Measurements from ENCODE around the gene SLC17A3. TPM values are rescaled to one million over a fixed set of nuclear protein-coding genes. Genes with fewer than 3 reads are reported as not detected.

SLC17A3 gene
- total RNA-seq, 1 donor from 2014 or later = not detected

DNA sequence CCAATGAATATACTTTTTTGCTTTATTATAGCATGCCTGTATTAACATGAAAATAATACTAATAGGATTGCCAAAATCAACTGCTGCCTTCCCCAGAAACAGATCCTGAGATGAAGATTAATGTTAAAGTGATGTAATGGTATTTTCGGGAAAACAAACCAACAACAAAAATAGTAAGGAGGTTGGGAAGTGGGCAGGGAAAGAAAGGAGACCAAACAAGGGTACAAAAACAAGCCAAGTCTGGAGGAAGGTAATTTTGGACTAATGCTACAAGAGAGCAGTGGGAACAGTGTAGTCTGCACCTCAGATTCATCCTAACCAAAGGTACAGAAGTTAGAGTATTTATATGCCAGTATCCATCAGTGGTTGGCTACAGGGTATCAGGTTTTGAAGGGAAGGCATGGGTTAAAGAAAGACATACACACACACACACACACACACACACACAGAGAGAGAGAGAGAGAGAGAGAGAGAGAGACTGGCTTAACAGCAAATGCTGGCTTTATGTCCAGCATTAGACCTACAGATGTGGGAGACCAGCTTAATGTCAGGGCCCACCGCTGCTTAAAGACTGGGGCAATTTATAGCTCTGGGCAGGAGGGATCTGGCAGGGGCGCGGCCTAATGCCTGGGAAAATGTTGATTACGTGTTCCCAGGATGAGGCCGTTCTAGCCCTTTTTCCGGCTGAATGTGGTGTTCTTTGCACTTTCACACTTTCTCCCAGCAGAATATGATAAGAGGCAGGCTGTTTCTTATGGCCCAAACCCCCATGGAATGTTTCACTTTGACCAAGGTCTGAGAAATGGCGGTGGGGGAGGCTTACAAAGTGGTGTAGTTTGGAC lies 38.4 kb downstream of the SLC17A3 start:
- DNase-seq (ENCODE audit: low spot score) = no peak

DNA sequence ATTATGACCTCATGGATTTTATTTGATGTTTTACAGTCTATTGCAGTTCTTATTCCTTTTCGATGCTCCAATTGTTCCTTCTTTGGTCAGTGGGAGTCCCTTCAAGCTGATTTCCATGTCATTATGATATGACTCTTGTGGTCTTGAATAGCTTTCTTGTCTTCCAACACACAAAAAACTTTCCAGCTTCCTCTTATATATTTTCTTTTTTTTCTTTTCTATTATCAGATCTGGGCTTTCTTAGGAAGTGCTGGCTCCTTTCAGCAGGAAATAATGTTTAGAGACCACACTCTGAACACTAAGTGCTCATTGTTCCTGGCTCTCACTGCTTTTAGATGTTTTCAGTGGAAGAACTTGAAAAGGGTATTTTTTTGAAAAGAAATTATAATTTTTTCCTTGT lies 39.1 kb downstream of the SLC17A3 start:
- no peak for DNase-seq (ENCODE audit: low spot score)

- no peak for DNase-seq (ENCODE audit: low spot score)
Observed at GRCh38 chr6:25833136-25833535, 40.9 kb downstream of the SLC17A3 start.

DNA sequence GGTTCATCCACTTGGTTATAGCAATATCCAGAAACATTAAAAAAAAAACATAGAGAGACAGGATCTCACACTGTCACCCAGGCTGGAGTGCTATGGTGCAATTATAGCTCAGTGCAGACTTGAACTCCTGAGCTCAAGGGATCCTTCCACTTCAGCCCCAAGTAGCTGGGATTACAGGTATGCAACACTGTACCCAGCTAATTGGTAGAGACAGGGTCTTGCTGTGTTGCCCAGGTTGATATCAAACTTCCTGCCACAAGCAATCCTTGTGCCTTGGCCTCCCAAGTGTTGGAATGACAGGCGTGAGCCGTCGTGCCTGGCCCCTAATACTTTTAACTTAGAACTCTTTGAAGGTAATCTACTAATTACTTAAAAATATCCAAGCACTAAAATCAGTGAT lies 41.4 kb downstream of the SLC17A3 start:
- no peak for DNase-seq (ENCODE audit: low spot score)

GRCh38 chr6:25832307-25832662 lies 41.8 kb downstream of the SLC17A3 start:
- DNase-seq (ENCODE audit: low spot score) = no peak

GRCh38 chr6:25831532-25832306 lies 42.3 kb downstream of the SLC17A3 start, which contains the start of gene SLC17A1:
Gene SLC17A1, minus strand, starts transcription at chr6:25832052. Its CDS starts 1,495 bp downstream, at chr6:25830557.
- DNase-seq (ENCODE audit: low spot score) = no peak

DNA sequence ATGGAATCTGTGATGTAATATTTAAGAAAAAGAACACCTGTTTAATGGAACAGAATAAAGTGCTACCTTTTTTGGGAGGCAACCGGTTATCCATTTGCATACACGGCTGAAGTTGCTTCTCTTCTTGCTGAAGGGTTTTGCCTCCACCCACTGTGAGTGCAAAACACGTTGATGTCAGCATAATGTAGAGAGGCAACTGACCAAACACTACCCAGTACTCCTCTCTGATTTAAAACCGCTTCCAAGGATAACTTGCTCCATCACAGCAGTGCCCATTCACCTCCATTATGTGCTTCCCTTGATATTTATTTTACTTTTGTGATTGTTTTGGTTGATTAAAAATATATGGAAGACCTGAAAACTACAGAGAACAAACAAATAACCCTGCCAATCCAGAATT lies 43.6 kb downstream of the SLC17A3 start:
- DNase-seq (ENCODE audit: low spot score) = no peak

- no peak for DNase-seq (ENCODE audit: low spot score)
Observed at GRCh38 chr6:25829375-25829774, 44.7 kb downstream of the SLC17A3 start.

DNA sequence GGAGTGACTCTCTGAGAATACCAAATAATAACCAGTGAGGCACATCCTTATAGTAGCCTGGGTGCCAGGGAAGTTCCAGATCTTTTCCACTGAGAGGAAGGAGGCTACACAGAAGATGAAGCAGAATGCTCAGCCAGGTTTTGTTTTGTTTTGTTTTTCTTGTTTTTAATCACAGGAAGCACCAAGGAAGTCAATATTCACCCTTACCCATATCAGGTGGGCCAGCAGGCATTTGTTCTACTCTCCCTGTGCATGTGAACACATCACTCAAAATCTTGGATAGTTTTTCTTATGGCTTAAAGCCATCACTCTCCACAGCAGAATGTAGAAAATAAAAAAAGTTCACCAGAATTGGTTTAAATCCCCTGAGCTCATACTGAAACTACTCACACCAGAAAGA lies 52.7 kb downstream of the SLC17A3 start:
- DNase-seq (ENCODE audit: low spot score) = no peak

DNA sequence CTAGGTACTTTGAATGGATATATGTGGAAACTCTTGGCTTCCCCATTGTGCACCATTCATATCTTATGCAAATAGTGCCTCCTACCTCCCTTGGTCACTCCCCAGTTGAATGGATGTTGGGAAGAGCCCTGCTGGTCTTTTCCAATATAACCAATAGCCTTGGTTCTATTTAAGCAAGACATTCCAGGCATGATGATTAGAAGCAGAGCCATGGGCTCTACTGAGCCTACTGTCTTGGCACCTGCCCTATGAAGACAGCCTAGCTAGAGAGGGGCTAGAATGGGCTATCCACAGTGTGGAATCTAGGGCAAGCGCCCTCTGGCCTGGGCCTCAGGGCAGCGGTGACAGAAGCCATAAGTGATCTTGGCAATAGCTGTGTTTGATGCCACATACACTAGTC lies 57.8 kb downstream of the SLC17A3 start:
- DNase-seq (ENCODE audit: low spot score) = no peak

DNA sequence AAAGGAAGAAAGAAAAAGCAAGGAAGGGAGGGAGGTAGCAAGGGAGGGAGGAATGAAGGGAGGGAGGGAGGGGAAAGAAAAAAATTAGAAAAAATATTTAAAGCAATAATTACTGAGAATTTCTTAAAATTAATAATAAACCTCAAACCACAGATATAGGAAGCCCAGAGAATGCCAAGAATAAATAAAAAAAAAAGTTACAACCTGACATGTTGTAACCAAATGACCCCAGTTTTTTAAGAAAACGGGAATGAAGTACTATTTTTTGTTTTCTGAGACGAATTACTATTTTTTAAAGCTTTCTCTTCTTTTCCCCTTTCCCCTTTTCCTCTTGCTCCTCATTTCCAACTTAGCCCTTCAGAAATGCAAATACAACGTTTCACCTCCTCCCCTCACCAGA lies 58.8 kb downstream of the SLC17A3 start:
- no peak for DNase-seq (ENCODE audit: low spot score)

GRCh38 chr6:25804804-25805203 lies 69.2 kb downstream of the SLC17A3 start:
- no peak for DNase-seq (ENCODE audit: low spot score)

GRCh38 chr6:25801436-25801835 lies 72.6 kb downstream of the SLC17A3 start:
- DNase-seq (ENCODE audit: low spot score) = no peak

Other genes starting within 250 kb of the SLC17A3 start
- not detected for gene SCGN, start 222.0 kb downstream of the SLC17A3 start, total RNA-seq
- not detected for gene SLC17A4, start 119.5 kb downstream of the SLC17A3 start, total RNA-seq
- gene SLC17A1, start 42.2 kb downstream of the SLC17A3 start, total RNA-seq = not detected
- not detected for gene SLC17A2, start 56.4 kb upstream of the SLC17A3 start, total RNA-seq
- 20.2 TPM for gene TRIM38, start 88.6 kb upstream of the SLC17A3 start, total RNA-seq
- gene HFE, start 213.2 kb upstream of the SLC17A3 start, total RNA-seq = 14.8 TPM

Measured in ureter (tissue), 1 donor.